GM18867 (cell line): ENCODE results near the gene ZFAND4.
"Not testable (repeated sequence)": the region's sequence is repeated elsewhere in the genome, so short reads cannot be mapped to it uniquely, and the experiment has no call there.

Experiments used
- ATAC-seq: cut with Tn5 transposase; IDR thresholded peaks from one replicate; pipeline ENCODE4 v1.9.1; 2021; ENCODE audit warnings: mild to moderate bottlenecking, moderate library complexity; ENCODE audit not compliant: unreplicated experiment

The ZFAND4 gene

GRCh38 chr10:45592432-45592831 is 80.1 kb downstream of the ZFAND4 start:
- no peak for ATAC-seq

- no peak for ATAC-seq
Measured at GRCh38 chr10:45591280-45591679, 81.3 kb downstream of the ZFAND4 start.

- no peak for ATAC-seq
Measured at GRCh38 chr10:45589868-45590267, 82.7 kb downstream of the ZFAND4 start.

GRCh38 chr10:45589009-45589408 is 83.6 kb downstream of the ZFAND4 start:
- ATAC-seq = no peak

- ATAC-seq = no peak
Measured at GRCh38 chr10:45586028-45586824, 86.3 kb downstream of the ZFAND4 start.

GRCh38 chr10:45585131-45585530 is 87.4 kb downstream of the ZFAND4 start:
- ATAC-seq = no peak

GRCh38 chr10:45582386-45582781 is 90.2 kb downstream of the ZFAND4 start:
- ATAC-seq = no peak

GRCh38 chr10:45581582-45582385 is 90.8 kb downstream of the ZFAND4 start:
- no peak for ATAC-seq

GRCh38 chr10:45581216-45581549 is 91.4 kb downstream of the ZFAND4 start:
- ATAC-seq = peak; percentile 37

- ATAC-seq = peak; percentile 63
Measured at GRCh38 chr10:45580371-45581215, 92.0 kb downstream of the ZFAND4 start.

- ATAC-seq = no peak
Measured at GRCh38 chr10:45578384-45578971, 94.1 kb downstream of the ZFAND4 start.

GRCh38 chr10:45575966-45576597 is 96.5 kb downstream of the ZFAND4 start:
- ATAC-seq = no peak

- ATAC-seq = not testable (repeated sequence)
Measured at GRCh38 chr10:45575032-45575761, 97.4 kb downstream of the ZFAND4 start.

- no peak for ATAC-seq
Measured at GRCh38 chr10:45569471-45569870, 103.1 kb downstream of the ZFAND4 start.

GRCh38 chr10:45566415-45566814 is 106.2 kb downstream of the ZFAND4 start:
- no peak for ATAC-seq
